Measurements from ENCODE around the gene STK11IP. TPM values are rescaled to one million over a fixed set of nuclear protein-coding genes. Genes with fewer than 3 reads are reported as not detected.
A peak's percentile ranks its signal among the peaks of the same experiment; 100 is the strongest.

The STK11IP gene
- polyA plus RNA-seq, 1 donor from 2014 or later: 54.9 TPM

GRCh38 chr2:219642069-219642454 lies 44.4 kb downstream of the STK11IP start:
- H3K4me2 ChIP-seq (ENCODE audit: low read length): no peak overlapping the region
- no peak for TF ChIP-seq SMC3 (conservative IDR thresholded peaks at IDR 0.05; ENCODE audit: poor library complexity)
- no peak for TF ChIP-seq CTCF (IDR thresholded peaks at IDR 0.05; ENCODE audit: poor library complexity, severe bottlenecking)
- no peak for TF ChIP-seq REST (IDR thresholded peaks at IDR 0.05; ENCODE audit: borderline replicate concordance)
- TF ChIP-seq POLR2AphosphoS5 (IDR thresholded peaks at IDR 0.05): no peak
- TF ChIP-seq RAD21 (conservative IDR thresholded peaks at IDR 0.05): no peak
- no peak for TF ChIP-seq EZH2 (IDR thresholded peaks at IDR 0.05; ENCODE audit: borderline replicate concordance, insufficient read depth, low read length, poor library complexity, severe bottlenecking)
- TF ChIP-seq MXI1 (conservative IDR thresholded peaks at IDR 0.05; ENCODE audit: poor library complexity, severe bottlenecking): no peak
- no peak for TF ChIP-seq TAF1 (IDR thresholded peaks at IDR 0.05; ENCODE audit: low read depth)
- TF ChIP-seq EP300 (conservative IDR thresholded peaks at IDR 0.05; ENCODE audit: poor library complexity, severe bottlenecking): no peak
- H3F3A ChIP-seq (ENCODE audit: insufficient read depth, low read length, poor library complexity, severe bottlenecking): no peaks in the 10 kb centered on the region
- H3K36me3 ChIP-seq (ENCODE audit: insufficient read depth, low read length): no peaks in the 10 kb centered on the region
- H3K27me3 ChIP-seq (ENCODE audit: insufficient read depth, low read depth, low read length): no peaks in the 10 kb centered on the region
- H3K79me2 ChIP-seq (replicated peaks; ENCODE audit: insufficient read depth, low read length): no peaks in the 10 kb centered on the region
- no peaks in the 10 kb centered on the region for H4K20me1 ChIP-seq (ENCODE audit: insufficient read depth)
- H3K4me3 ChIP-seq (ENCODE audit: low read length): no peak overlapping the region
- no peak overlapping the region for H3K27ac ChIP-seq (ENCODE audit: low read length)
- H2AFZ ChIP-seq (ENCODE audit: low read depth, low read length): no peak overlapping the region
- no peaks in the 10 kb centered on the region for H3K9me2 ChIP-seq (ENCODE audit: insufficient read depth, low read length)
- no peaks in the 10 kb centered on the region for H3K9me3 ChIP-seq (ENCODE audit: low read length)
- H3K9ac ChIP-seq (ENCODE audit: low read length): no peak overlapping the region

- no peak overlapping the region for H3K4me2 ChIP-seq (ENCODE audit: low read length)
- no peaks in the 10 kb centered on the region for H3K9me2 ChIP-seq (ENCODE audit: insufficient read depth, low read length)
- TF ChIP-seq POLR2AphosphoS5 (IDR thresholded peaks at IDR 0.05) (peak; percentile 44), REST (IDR thresholded peaks at IDR 0.05; ENCODE audit: borderline replicate concordance) (no peak), EZH2 (IDR thresholded peaks at IDR 0.05; ENCODE audit: borderline replicate concordance, insufficient read depth, low read length, poor library complexity, severe bottlenecking) (no peak), EP300 (conservative IDR thresholded peaks at IDR 0.05; ENCODE audit: poor library complexity, severe bottlenecking) (peak; percentile 15), CTCF (IDR thresholded peaks at IDR 0.05; ENCODE audit: poor library complexity, severe bottlenecking) (peak; percentile 100), MXI1 (conservative IDR thresholded peaks at IDR 0.05; ENCODE audit: poor library complexity, severe bottlenecking) (peak; percentile 50), RAD21 (conservative IDR thresholded peaks at IDR 0.05) (peak; percentile 95), SMC3 (conservative IDR thresholded peaks at IDR 0.05; ENCODE audit: poor library complexity) (peak; percentile 99), TAF1 (IDR thresholded peaks at IDR 0.05; ENCODE audit: low read depth) (no peak)
- H3K9me3 ChIP-seq (ENCODE audit: low read length): no peaks in the 10 kb centered on the region
- H3K27ac ChIP-seq (ENCODE audit: low read length): no peak overlapping the region
- H4K20me1 ChIP-seq (ENCODE audit: insufficient read depth): no peaks in the 10 kb centered on the region
- no peaks in the 10 kb centered on the region for H3F3A ChIP-seq (ENCODE audit: insufficient read depth, low read length, poor library complexity, severe bottlenecking)
- no peaks in the 10 kb centered on the region for H3K36me3 ChIP-seq (ENCODE audit: insufficient read depth, low read length)
- H3K27me3 ChIP-seq (ENCODE audit: insufficient read depth, low read depth, low read length): no peaks in the 10 kb centered on the region
- no peaks in the 10 kb centered on the region for H3K79me2 ChIP-seq (replicated peaks; ENCODE audit: insufficient read depth, low read length)
- no peak overlapping the region for H2AFZ ChIP-seq (ENCODE audit: low read depth, low read length)
- H3K9ac ChIP-seq (ENCODE audit: low read length): no peak overlapping the region
- H3K4me3 ChIP-seq (ENCODE audit: low read length): no peak overlapping the region
Measured at GRCh38 chr2:219642465-219643083, 44.9 kb downstream of the STK11IP start.
